SKM-1 (cell line): Measurements from ENCODE around the gene IL15RA.
"Not testable (repeated sequence)": the region's sequence is repeated elsewhere in the genome, so short reads cannot be mapped to it uniquely, and the experiment has no call there.

Source experiments
- DNase-seq: peaks from one replicate; lab custom pipeline; 2025; ENCODE audit not compliant: unreplicated experiment; lab: John Stamatoyannopoulos, UW

The IL15RA gene

DNA sequence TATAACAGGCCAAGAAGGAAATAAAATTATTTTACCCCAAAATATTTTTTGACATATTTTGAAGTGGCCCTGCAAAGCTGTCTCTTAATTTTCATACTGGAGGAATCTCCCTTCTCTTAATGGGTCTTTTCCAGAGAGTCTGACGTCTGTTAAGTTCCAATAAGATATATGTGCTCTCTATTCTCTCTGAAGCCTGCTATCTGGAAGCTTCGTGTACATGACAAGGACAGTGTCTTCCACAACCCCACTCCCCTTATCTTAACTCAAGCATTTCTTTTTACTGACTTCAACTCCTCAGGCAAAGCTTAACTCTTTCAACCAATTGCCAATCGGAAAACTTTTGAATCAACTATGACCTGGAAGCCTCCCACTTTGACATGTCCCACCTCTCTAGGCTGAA lies 29.2 kb upstream of the IL15RA start:
- no peak for DNase-seq

DNA sequence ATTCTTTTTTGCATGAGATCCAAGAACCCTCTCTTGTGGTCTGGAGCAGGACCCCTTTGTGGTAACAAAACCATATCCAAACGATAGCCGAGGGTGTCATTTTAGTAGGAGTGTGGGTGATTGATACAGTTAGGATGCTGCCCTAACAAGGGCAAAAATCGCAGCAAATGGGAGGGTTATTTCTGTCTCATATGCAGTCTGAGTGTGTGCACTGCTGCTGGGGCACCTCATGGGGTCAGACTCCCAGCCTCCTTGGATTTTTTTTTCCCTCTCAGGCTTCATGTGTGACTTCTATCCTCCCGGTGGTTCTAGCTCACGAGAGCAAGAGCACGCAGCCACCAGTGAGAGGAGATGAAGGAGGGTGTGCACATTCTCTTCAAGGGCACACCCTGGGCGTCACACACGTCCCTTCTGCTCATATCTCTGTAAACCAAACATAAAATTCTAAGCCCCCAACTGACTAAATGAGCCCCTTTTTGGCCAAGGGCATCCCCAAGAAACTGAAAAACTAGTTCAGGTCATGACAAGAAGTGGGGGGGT lies 28.6 kb upstream of the IL15RA start:
- no peak for DNase-seq

DNA sequence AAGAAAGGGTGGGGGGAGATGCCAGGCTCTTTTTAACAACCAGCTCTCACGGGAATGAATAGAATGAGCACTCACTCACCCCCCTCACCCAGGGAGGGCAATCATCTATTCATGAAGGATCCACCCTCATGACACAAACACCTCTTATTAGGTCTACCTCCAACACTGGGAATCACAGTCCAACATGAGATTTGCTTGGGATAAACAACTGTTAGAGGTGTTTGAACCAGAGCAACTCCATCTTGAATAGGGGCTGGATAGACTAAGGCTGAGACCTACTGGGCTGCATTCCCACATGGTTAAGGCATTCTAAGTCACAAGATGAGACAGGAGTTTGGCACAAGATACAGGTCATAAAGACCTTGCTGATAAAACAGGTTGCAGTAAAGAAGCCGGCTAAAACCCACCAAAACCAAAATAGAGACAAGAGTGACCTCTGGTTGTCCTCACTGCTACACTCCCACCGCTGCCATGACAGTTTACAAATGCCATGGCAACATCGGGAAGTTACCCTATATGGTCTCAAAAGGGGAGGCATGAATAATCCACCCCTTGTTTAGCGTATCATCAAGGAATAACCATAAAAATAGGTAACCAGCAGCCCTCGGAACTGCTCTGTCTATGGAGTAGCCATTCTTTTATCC lies 27.9 kb upstream of the IL15RA start:
- DNase-seq, result not testable (repeated sequence)

DNA sequence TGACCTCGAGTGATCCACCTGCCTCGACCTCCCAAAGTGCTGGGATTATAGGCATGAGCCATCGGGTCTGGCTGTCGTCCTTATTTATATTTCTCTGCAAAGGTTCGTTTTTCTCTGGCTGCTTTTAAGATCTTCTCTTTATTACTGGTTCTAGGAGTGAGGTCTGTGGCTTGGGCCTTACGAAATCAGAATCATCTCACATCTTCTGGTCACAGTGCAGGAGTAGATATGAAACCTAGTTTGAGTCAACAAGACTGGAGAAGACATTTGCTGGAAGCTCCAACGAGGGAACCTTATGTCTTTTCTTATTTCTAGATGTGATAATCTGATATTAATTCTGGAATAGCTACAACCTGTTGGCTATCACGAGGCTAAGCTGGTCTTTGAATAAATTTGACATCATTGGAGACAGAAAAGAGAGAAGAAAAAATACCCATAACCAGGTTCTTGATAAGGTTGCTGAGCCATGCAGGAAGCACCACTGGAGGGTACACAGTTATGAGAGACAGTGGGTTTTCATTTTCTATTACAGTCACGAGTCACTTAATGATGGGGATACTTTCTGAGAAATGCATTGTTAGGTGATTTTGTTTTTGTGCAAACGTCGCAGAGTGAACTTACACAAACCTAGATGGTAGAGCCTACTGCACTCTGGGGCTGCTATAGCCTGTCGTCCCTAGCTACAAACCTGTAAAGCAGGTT lies 25.6 kb upstream of the IL15RA start:
- DNase-seq, result no peak

DNA sequence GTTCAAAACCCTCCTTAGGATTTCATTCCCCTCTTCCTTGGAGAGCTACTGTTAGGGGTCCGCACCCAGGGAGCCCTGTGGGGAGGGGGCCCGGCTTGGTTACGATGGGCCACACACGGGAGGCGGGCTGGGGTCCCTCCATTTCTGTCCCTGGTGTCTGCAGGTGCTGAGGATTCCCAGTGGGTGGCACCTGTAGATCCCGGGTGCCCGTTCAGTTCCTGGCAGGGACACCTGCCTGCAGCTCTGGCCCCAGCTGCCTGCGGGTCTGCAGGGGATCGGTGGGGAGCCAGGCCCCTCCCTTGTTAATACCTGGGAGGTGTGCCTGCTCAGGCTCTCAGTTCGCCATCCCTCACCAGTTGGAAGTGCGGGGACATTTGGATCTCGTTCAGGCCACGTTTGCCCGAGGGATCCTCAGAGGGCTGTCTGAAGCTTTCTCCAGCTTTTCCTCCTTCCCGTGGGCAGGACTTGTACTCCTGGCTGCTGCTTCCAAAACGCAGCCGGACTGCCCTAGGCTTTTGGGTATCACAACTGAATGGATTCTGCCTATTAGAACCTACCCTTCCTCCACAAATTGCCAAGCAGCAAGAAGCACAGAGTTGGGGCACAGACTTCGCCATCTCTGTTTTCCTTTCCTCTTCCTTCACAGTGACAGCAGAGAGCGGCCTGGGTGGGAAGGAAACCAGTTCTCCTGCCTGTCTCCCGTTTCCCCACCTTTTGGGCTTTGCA lies 22.3 kb upstream of the IL15RA start:
- no peak for DNase-seq

DNA sequence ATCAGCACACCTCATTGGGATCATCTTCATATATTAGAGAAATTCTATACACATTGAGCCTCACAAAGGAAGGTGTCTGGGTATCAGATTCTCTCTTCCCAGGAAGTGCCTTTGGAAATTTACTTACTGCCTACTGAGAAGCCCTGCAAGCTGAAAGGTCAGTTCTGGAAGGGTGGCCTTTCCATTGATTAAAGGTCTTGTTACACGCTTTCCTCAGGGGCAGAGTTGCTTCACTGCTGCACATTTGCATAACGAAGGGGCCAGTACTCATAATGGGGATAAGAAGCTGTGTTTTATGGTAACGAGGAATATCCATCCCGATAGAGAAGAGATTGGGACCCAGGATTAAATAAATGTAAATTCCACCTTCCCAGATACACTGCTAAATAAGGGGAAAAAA lies 19.4 kb upstream of the IL15RA start:
- no peak for DNase-seq

DNA sequence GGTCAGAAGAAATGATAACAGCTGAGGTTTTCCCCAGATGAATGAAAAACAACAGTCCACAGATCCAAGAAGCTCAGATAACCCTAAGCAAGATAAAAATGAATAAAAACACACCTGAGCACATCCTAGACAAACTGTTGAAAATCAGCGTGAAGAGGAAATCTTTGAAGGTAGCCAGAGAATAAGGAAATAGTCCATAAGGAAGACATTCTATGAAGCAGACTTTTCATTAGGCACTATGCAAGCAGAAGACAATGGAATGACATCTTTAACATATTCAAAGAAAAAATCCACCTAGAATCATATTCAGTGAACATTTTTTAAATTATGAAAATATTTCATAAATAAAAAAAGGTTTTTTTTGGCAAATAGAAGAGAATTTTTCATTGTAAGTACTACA lies 15.1 kb upstream of the IL15RA start:
- no peak for DNase-seq

DNA sequence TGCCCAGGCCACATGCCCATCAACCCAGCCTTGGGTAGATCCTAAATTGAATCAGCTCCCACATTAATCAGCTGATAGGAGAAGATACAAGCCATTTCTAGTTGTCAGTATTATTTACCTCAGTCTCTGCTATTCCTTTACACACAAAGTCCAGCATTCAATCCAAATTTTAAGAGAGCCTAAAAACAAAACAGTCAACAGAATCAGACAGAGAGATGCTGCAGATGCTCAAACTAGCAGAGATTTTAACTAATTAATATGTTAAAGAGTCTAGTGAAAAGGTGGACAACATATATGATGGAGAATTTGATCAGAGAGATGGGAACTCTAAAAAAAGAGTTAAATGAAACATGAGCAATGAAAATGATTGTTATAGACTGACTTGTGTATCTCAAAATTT lies 14.4 kb upstream of the IL15RA start:
- no peak for DNase-seq

DNA sequence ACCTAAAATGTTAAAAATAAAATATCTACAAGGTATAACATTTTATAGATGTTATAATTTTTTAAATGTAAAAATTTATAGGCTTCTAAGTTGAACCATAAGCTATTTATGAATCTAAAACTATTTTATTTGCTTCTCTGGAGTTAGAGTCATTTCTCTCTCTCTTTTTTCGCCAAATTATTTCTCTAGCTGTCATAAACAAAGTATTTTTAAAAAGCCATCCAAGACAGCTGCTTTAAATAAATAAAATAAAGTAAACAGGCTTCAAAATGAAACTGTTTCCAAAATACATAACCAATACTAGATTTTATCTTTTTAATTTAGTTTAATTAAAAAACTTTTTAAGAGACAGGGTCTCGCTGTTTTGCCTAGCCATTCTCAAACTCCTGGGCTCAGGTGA lies 12.4 kb upstream of the IL15RA start:
- no peak for DNase-seq

DNA sequence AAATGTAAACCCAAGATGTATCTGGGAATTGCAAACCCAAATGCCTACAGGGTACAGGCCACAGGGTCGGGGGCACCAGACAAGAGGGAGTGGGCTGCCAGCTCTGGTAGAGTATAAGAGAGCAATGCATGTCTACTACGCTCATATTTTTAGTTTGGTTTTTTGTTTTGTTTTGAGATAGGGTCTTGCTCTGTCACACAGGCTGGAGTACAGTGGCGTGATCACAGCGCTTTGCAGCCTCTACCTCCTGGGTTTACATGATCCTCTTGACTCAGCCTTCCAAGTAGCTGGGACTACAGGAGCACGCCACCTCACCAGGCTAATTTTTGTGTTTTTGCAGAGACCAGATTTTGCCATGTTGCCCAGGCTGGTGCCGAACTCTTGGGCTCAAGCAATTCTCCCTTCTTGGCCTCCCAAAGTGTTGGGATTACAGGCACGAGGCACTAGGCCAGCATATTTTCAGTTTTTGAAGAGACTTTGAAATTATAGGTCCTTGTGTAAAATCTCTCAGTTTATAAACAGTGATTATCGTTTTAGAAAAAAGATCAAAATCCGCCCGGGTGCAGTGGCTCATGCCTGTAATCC lies 11.1 kb upstream of the IL15RA start:
- DNase-seq, result no peak

DNA sequence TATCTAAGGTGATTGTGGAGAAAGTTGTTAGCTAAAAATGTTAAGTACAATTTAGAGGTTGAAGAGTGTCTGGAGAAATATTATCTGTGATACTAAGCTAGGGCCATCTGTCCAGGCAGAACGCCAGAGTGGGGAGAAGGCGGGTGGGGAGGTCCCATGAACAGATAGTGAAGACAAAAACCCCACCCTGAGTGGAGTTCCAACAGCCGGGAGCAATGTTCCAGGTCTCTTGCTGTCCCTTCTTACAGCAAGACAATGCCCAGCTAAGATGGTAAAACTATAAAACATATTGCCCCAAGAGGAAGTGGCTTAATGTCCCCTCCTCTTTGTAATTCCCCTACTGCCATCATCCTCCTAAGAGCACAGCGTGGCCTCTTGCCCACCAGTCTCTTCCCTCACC lies 10.4 kb upstream of the IL15RA start:
- no peak for DNase-seq

DNA sequence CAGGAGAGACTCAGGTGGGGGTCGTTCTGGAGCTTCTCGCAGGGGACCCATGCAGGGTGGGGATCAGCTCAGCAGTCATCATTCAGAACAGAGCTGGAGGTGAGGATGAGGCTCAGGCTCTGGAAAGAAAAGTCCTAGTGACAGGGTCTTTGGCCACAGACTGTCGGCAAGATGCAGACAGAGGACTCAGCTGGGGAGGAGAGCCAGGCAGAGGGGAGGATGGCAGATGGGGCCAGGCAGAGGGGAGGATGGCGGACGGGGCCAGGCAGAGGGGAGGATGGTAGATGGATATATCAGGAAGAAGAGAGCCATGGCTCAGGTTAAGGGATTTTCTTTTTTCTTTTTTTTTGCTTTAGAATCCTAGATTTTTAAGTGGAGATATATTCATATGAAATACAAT lies 7.7 kb upstream of the IL15RA start:
- DNase-seq, result no peak

DNA sequence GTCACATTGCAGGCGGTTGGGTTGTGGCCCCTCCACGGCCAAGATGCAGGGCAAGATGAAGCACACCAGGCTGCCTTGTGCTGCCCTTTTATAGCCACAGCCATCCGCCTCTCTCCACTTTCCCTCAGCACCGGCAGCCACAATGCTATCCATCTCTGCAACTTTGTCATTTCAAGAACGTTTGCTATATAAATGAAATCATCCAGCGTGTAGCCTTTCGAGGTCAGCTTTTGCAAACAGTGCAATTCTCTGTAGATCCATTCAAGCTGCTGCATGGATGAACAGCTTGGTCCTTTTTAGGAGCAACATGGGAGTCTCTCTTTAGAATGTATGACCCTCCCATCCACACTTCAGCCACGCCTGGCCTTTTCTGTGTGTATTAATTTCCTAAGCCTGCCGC lies 6.4 kb upstream of the IL15RA start:
- no peak for DNase-seq

DNA sequence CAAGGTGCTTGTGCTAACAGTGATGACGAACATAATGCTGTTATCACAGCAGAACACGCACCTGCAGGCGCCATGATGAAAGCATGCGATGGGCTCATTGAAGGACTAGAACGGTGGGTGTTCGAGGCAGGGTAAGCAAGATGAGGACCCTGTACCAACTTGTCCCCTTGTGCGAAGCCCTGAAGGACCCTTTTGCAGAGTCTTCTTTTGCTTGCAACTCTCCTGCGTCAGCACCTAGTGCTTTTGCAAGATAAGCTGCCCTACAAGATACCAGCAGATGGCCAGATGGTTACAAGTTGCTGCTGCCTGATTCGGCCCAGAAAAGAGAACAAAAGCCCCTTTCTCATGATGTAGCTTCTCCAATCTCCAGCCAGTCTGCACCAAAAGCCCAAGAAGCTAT lies 4.2 kb upstream of the IL15RA start:
- DNase-seq, result no peak

DNA sequence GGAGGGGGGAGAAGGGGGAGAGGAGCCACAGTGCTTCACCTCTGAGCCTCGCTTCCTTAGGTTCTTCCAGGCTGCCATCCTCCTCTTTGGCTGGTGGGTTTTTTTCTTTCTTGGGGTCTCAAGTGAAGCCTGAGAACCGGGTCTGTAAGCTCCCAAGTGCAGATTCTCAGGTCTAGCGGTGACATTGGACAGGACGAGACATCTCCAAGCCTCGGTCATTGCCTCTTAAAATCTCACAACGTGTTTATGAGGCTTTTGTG lies 817 bp upstream of the IL15RA start:
- DNase-seq, result no peak

DNA sequence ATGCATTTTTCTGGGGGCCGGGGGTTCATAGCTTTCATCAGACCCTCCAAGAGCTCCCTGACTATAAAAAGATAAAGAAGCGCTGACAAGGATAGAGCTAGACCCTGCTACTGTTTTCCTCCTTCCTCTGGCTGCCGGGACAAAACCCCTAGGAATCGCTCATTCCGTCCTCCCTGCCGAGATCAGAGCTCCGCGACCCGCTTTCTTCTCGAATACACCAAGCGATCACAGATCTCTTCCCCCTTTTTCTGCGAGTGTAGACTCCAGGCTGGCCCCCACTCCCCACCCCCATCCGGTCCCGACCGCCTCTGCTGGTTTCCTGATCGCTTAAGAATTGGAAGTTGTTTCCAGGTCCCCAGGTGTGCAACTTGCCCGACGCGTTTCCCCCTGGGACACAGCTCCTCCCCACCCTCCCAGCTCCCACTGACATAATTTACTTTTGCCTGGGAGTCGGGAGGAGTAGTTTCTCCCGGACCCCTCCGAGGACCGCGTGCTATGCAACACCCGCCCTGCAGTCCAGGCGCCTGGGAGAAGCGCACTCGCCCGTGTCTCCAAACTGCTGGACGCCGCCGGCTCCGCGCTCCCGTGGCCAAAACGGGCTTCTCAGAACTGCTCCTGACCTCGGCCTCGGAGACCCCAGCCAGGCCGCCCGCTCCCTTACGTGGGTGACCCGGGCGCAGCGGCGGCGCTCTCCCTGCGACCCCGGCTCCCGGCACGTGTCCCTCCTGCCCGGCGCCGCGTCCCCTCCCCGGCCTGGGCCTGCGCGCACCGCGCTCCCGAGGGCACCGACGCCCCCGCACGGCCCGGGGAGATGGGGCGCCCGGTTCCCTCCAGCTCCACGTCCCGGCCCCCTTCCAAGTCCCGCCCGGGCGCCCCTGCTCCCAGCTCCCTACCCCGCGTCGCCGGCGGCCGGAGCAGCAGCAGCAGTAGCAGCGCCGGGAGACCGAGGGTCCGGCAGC lies 552 bp downstream of the IL15RA start:
- no peak for DNase-seq

DNA sequence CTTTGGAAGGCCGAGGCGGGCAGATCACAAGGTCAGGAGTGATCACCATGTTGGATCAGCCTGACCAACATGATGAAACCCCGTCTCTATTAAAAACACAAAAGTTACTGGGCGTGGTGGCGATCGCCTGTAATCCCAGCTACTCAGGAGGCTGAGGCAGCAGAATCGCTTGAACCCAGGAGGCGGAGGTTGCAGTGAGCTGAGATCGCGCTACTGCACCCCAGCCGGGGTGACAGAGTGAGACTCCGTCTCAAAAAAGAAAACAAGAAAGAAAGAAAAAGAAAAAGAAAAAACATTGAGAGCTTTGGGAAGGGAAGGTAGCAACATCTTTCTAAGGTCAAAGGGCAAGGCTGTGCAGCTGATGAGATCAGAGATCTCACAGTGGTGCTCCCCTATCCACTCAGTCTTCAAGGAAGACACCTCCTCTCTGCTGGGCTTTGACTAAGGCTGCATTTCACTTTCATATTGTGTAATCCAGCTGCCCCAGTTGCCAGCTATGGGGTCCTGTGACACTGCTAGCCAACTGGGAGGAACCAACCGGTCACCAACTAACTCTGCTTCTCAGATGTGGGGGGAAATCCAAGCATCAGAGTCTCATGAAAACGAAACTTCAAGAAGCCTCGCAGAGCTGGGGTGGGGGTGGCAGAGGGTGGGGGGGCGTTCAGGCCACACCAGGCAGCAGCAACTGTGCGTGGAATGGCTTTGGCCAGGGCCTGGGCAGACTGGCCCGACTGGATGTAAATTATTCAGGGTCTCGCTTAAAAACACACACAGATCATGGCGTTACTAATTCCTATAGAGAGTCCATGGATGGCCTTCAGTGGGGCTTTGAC lies 1.5 kb downstream of the IL15RA start:
- no peak for DNase-seq

DNA sequence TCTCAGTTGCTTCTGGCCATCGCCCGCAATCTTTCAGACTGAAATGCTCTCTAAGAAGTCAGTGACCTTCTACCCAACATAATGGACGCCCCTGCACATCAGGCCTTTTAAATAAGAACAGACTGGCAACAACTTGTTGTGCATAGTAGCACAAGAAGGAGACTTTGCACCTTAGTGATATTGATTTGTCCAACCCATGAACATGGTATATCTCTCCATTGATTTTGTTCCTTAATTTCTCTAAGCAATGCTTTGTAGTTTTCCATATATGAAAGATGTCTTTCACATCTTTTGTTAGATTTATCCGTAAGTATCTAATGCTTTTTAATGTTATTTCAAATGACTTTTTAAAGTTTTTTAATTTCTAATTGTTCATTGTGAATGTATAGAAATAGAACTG lies 4.3 kb downstream of the IL15RA start:
- DNase-seq, result no peak

DNA sequence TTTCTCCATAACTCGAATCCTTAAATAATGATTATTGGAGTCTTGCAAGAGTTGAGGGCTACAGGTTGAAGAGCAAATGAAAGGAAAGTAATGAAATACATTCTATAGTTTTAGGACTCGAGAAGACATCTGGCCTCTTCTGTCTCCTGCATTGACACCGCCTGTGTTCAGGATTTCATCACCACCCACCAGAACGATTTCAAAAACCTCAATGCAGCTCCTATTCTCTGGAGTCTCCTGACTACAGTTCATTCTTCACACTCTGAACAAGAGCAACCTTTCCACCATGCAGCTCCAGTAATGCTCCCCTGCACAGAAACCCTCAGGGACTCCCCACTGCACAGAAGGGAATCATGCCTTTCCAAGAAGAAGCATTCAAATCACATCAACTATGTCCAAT lies 5.5 kb downstream of the IL15RA start:
- no peak for DNase-seq

DNA sequence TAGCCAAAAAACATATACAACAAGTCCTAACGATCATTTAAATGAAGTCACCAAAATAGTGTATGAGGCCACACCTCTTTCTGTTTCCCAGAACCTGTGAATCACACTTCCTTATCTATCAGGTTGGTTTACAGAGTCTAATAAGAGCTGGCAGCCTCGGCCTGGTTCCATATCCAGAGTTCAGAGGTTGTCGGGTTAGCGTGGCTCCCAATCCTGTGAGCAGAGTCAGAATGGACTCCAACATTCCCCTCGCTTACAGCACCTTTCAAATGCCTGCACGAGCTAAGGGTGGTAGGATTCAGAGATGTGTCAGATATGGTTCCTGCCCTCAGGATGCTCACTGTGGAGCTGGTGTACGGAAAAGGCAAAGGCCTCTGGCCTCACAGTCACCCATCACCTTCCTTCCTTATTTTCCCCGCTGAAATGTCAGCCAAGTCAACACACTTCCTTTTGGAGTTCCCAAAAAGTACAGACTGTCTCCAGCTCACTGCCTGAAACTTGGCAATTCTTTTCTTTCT lies 6.0 kb downstream of the IL15RA start:
- no peak for DNase-seq
